HUES6 (cell line): Measurements from ENCODE around the gene PMM2.
A peak's percentile ranks its signal among the peaks of the same experiment; 100 is the strongest.

ENCODE experiments used
- H3K27ac ChIP-seq: 2 replicates; pipeline ENCODE4 v1.7.0; 2013; ENCODE audit warnings: low read depth, mild to moderate bottlenecking, low read length, inconsistent platforms
- H3K27me3 ChIP-seq: 2 replicates; pipeline ENCODE4 v1.6.1; 2013; ENCODE audit warnings: low read length; ENCODE audit not compliant: control insufficient read depth, insufficient read depth
- H3K36me3 ChIP-seq: 2 replicates; pipeline ENCODE4 v1.6.1; 2013; ENCODE audit warnings: low read length; ENCODE audit not compliant: control insufficient read depth, insufficient read depth
- H3K4me1 ChIP-seq: 2 replicates; pipeline ENCODE4 v1.6.1; 2013; ENCODE audit warnings: low read length; ENCODE audit not compliant: control insufficient read depth, insufficient read depth
- H3K4me3 ChIP-seq: 2 replicates; pipeline ENCODE4 v1.5.1; 2013; ENCODE audit warnings: low read depth, low read length
- H3K9ac ChIP-seq: one replicate; pipeline ENCODE4 v1.6.1; 2013; ENCODE audit warnings: mild to moderate bottlenecking, low read length
- H3K9me3 ChIP-seq: 2 replicates; pipeline ENCODE4 v1.6.1; 2013; ENCODE audit warnings: low read depth, low read length; ENCODE audit not compliant: control insufficient read depth, insufficient read depth

PMM2 gene

DNA sequence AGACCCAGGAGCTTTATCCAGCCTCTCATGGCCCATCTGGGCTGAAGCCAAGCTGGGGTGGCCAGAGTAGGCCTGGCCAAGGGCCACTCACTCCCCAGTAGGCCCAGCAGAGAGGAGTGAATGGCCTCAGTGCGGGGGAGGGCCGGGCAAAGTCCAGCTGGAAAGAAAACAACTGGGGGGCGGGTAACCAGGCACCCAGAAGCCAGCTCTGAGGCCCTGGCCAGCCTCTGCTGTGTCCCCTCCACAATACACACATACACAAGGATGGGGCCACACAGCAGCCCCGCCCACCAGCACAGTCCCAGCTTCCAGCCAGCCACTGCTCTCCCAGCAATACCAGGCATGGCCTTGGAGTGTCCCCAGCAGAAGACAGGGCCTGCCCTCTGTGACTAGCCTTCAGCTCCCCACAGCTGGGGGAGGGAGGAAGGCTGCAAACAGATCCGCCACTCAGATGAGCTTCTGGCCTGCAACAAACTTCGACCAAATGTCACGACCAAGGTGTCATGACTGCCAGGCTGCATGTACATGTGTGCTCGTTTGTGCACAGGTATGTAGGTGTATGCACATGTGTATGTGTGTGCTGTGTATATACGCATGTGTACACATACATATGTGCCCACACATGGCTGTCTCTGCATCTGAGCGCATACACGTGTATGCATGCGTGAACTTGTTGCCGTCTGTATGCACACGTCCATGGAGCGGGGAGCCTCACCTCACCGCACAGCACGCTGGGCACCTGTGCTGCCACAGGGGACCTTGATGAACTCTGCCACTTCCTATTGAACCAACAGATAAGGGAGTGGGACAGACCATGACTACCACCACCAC lies 66.2 kb downstream of the PMM2 start:
- Histone ChIP-seq H3K9ac (no peak overlapping the region), H3K27ac (no peak overlapping the region), H3K36me3 (peaks cover 20% of the 10 kb centered on the region), H3K9me3 (no peaks in the 10 kb centered on the region), H3K4me1 (peaks cover 40% of the 10 kb centered on the region), H3K4me3 (peak overlapping the region; percentile 1; the same call in 1 of the 2 replicates), H3K27me3 (no peaks in the 10 kb centered on the region)

- Histone ChIP-seq H3K9ac (no peak overlapping the region), H3K9me3 (no peaks in the 10 kb centered on the region), H3K4me1 (peaks cover 43% of the 10 kb centered on the region), H3K4me3 (peak overlapping the region; percentile 27; the same call in 1 of the 2 replicates), H3K36me3 (peaks cover 13% of the 10 kb centered on the region), H3K27ac (no peak overlapping the region), H3K27me3 (no peaks in the 10 kb centered on the region)
These were observed 67.0 kb downstream of the PMM2 start for GRCh38 chr16:8864480-8865110.

DNA sequence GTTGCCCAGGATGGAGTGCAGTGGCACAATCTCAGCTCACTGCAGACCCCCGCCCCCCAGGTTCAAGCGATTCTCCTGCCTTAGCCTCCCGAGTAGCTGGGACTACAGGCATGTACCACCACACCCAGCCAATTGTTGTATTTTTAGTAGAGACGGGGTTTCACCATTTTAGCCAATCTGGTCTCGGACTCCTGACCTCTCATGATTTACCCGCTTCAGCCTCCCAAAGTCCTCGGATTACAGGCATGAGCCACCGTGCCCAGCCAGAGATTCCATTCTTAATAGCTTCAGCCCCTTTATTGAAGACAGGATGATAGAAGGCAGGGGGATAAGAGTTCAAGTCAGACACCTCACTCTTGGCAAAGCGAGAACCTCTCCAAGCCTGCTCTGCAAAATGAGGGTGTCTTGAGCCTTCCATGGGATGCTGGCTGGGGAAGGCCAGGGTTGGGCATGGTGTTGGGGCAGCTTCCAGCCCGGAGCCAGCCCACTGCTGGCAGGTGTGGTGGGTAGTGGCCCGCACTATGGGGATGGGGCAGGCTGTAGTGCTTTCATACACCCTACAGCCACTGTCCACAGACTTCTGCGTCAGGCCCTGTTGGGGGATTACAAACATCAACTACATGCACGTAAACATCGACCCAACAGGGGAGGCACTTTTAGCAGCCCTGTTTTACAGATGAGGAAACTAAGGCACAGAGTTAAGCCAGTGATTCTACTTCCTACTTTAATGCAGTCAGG lies 67.7 kb downstream of the PMM2 start:
- Histone ChIP-seq H3K27me3 (no peaks in the 10 kb centered on the region), H3K9me3 (no peaks in the 10 kb centered on the region), H3K4me3 (peak overlapping the region; percentile 17), H3K27ac (no peak overlapping the region), H3K9ac (no peak overlapping the region), H3K36me3 (peaks cover 8% of the 10 kb centered on the region), H3K4me1 (peaks cover 43% of the 10 kb centered on the region)

DNA sequence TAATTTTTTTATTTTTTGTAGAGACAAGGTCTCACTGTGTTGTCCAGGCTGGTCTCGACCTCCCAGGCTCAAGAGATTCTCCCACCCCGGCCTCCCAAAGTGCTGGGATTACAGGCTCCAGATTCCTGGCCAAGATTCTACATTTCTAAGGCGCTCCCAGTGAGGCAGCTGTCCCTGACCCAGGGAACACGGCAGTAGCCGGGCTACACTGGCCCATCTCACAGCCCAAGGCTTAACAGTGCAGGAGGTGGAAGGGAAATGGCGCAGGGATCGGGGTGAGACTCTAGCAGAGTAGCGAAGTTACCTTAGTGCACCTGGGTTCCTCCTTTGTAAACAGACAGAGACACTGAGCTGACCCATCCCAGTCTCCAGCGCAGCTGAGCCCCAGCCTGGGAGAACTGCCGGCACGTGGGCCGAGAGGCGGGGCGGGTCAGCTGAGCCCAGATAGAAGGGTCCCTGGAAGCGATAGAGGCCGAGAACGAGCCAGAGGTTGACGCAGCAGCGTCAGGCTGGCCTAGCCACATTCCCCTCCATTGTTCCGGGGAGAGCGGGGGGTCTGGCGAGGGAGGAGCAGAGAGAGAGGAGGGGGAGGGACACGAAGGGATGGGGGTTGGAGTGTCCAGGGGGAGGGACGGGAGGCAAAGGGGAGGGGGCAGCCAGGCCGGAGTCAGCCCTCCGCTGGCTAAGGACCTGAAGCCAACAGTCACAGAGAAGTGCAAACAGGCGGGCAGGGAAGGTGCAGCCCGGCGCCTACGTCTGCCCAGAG lies 68.7 kb downstream of the PMM2 start:
- peak overlapping the region; percentile 45; the same call in 1 of the 2 replicates for H3K27ac ChIP-seq
- H3K9ac ChIP-seq, result peak overlapping the region; percentile 74
- no peaks in the 10 kb centered on the region for H3K9me3 ChIP-seq
- H3K4me1 ChIP-seq, result peaks cover 43% of the 10 kb centered on the region
- peak overlapping the region; percentile 74 for H3K4me3 ChIP-seq
- peaks cover 5% of the 10 kb centered on the region for H3K36me3 ChIP-seq
- H3K27me3 ChIP-seq, result no peaks in the 10 kb centered on the region

DNA sequence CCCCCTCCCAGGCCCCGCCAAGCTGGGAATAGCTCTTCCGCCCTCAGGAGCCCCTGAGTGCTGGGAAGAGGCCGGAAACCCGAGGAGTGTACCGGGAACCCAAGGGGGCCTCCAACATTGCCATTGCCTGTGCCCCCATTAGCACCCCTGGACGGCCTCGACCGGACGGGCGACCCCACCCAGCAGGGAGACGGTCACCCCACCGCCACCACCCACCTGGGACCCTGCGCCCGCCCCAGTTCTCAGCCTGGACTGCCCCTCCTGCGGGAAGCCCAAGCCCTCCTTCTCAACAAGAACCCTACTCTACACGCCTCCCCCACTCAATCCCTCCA lies 69.2 kb downstream of the PMM2 start:
- peak overlapping the region; percentile 35; the same call in 1 of the 2 replicates for H3K27ac ChIP-seq
- H3K27me3 ChIP-seq, result no peaks in the 10 kb centered on the region
- H3K36me3 ChIP-seq, result peaks cover 5% of the 10 kb centered on the region
- peaks cover 39% of the 10 kb centered on the region for H3K4me1 ChIP-seq
- peak overlapping the region; percentile 74 for H3K4me3 ChIP-seq
- no peaks in the 10 kb centered on the region for H3K9me3 ChIP-seq
- peak overlapping the region; percentile 74 for H3K9ac ChIP-seq

GRCh38 chr16:8867216-8867931 lies 69.7 kb downstream of the PMM2 start:
- Histone ChIP-seq H3K9me3 (no peaks in the 10 kb centered on the region), H3K4me3 (peak overlapping the region; percentile 74), H3K9ac (peak overlapping the region; percentile 74), H3K27ac (peak overlapping the region; percentile 87; the same call in 1 of the 2 replicates), H3K36me3 (peaks cover 5% of the 10 kb centered on the region), H3K4me1 (peaks cover 39% of the 10 kb centered on the region), H3K27me3 (no peaks in the 10 kb centered on the region)

DNA sequence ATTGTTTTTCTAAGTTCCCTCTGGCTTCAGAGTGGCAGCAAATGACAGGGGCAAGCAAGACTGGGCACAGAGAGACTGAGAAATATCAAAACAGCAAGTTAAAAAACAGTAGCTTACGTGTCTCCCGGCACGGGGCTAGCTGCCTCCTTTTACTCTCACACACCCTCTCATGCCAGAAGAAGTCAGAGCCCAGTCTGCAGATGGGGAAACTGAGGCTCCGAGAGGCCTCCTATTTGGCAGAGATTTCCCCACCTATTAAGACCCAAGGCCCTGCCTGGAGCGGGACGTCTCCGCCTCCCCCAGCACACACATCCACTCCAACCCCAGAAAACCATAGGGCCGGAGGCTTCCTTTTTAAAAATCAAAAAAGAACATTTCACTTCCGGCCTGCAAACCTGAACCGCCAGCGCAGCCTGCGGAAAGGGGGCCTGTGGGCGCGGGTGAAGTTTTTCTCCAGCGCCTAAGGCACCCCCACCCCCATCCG lies 70.3 kb downstream of the PMM2 start:
- Histone ChIP-seq H3K9ac (peak overlapping the region; percentile 74), H3K36me3 (peaks cover 5% of the 10 kb centered on the region), H3K27ac (peak overlapping the region; percentile 87; the same call in 1 of the 2 replicates), H3K27me3 (no peaks in the 10 kb centered on the region), H3K4me3 (peak overlapping the region; percentile 74), H3K4me1 (peaks cover 36% of the 10 kb centered on the region), H3K9me3 (no peaks in the 10 kb centered on the region)

GRCh38 chr16:8868416-8869211 lies 71.0 kb downstream of the PMM2 start, which contains the start of gene CARHSP1:
CARHSP1 (minus strand) TSS chr16:8869006; CDS start chr16:8859328, 9,678 bp downstream.
- peaks cover 29% of the 10 kb centered on the region for H3K4me1 ChIP-seq
- peak within 1 kb of the TSS; percentile 82 for H3K9ac ChIP-seq
- no peaks in the 10 kb centered on the region for H3K9me3 ChIP-seq
- no peaks in the 10 kb centered on the region for H3K27me3 ChIP-seq
- peak within 1 kb of the TSS; percentile 74 for H3K4me3 ChIP-seq
- H3K36me3 ChIP-seq, result peaks cover 5% of the 10 kb centered on the region
- H3K27ac ChIP-seq, result peak within 1 kb of the TSS; percentile 87

- H3K4me3 ChIP-seq, result peak overlapping the region; percentile 66
- H3K36me3 ChIP-seq, result no peaks in the 10 kb centered on the region
- peaks cover 21% of the 10 kb centered on the region for H3K4me1 ChIP-seq
- no peaks in the 10 kb centered on the region for H3K9me3 ChIP-seq
- H3K27ac ChIP-seq, result no peak overlapping the region; the same call in 1 of the 2 replicates
- peak overlapping the region; percentile 6 for H3K9ac ChIP-seq
- no peaks in the 10 kb centered on the region for H3K27me3 ChIP-seq
These were observed 71.8 kb downstream of the PMM2 start for GRCh38 chr16:8869212-8869987.
